Measurements from ENCODE around the gene CLCN2.

Gene CLCN2

GRCh38 chr3:184358921-184359350 is 2.5 kb downstream of the CLCN2 start:
- DNase-seq: no peak

GRCh38 chr3:184358124-184358767 is 3.2 kb downstream of the CLCN2 start:
- no peak for DNase-seq

DNA sequence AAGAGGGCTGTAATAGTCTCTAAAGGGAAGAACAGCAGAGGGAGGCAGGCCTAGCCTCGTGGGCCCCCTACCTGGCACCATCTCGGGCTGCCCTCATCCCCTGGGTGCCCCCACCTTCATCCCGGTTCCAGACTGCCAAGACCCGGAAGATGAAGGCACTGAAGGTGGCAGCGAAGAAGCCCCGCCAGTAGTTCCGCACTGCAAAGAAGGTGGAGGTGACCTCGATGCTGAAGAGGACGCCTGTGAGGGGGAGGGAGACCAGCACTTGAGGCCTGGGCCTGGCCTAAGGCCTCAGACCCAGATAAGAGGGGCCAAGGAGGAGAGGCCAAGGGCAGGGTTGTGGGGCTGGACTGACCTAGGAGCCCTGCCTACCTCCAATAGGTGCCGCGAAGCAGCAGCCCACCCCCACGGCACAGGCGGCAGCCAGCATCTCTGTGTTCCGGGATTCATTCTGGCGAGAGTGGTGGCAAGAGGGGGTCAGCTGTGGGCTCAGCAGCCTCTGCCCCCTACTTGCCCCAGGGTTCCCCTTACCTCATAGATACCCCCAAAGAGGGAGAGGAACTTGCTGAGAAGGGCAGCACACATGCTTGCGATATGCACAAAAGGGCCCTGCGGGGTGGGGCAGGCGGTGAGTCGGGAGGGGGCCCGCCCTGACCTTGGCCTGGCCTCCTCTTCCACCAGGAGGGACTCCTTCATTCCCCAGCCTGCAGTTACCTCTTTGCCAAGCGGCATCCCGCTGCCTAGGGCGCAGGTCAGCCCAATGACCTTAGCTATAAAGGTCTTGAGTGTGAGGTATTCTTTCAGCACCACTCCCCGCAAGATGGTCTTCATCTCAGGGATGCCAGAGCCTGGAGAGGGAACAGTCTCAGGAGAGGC is 3.9 kb downstream of the CLCN2 start:
- DNase-seq: no peak

DNA sequence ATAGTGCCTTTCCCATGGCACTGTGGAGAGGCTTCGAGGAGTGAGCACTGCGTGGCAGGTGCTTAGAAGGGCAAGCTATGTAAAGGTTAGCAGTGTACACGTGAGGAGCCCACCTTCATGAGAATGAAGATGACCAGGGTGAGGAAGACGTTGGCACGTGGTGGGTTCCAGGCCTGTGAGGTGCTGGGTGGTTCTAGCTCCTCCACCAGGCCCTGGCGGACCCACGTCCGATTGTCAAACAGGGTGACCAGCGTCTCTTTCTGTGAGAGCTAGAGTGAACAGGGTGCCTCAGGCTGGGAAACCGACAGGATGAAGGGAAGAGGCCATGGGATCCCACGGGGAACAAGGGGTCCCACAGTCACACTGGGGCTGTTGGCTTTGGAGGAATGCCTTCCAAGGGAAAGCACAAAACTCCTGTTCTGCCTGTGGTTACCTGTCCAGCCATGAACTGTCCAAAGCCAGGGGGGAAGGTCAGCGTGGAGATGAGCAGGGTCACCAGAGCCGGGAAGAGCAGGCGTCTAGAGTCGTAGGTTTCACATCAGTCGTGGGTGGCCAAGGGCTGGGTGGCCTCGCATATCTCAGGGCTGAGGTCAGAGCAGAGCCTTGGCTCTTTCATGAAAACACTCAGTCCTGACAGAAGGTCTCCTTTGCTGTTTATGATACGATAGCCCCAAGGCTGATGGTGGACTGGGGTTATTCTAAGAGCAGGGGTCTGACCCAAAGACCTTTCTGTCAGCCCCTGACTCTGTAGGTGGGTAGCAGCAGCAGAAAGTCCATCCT is 6.0 kb downstream of the CLCN2 start:
- no peak for DNase-seq

- no peak for DNase-seq
Measured at GRCh38 chr3:184354754-184355153, 6.7 kb downstream of the CLCN2 start.

- no peak for DNase-seq
Measured at GRCh38 chr3:184354121-184354728, 7.2 kb downstream of the CLCN2 start.

DNA sequence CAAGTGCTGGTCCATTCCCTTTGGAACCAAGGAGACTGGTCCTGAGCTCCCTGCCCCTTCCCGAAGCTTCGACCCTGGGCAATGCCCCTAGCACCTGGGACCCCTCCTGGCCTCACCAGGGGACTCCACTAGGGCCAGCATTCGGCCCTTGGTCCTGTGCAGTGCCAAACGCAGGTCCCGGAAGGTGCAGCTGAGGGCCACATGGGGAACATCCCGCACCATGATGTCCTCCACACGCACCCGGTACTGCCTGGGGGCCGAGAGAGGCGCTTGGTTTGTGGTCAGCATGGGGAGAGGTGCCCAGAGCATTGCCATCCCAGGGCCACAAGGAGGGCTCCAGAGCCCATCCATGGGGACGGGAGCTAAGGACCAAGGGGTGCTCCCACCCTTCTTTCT is 7.9 kb downstream of the CLCN2 start:
- DNase-seq: no peak

GRCh38 chr3:184352897-184353545 is 8.4 kb downstream of the CLCN2 start:
- DNase-seq: no peak

GRCh38 chr3:184352149-184352785 is 9.1 kb downstream of the CLCN2 start:
- DNase-seq: no peak

GRCh38 chr3:184351511-184352148 is 9.8 kb downstream of the CLCN2 start:
- no peak for DNase-seq

DNA sequence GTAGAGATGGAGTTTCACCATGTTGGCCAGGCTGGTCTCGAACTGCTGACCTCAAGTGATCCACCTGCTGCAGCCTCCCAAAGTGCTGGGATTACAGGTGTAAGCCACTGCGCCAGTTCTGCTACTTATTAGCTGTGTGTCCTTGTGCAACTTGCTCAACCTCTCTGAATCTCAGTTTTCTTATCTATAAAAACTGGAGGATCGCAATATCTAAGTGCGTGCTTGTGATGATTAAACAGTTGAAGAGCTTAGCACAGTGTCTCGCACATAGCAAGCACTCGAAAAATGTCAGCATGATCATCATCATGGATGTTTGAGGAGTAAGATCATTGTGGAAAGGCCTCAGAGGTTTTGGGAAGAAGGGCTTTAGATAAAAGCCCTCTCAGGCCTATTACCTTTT is 10.8 kb downstream of the CLCN2 start:
- no peak for DNase-seq

DNA sequence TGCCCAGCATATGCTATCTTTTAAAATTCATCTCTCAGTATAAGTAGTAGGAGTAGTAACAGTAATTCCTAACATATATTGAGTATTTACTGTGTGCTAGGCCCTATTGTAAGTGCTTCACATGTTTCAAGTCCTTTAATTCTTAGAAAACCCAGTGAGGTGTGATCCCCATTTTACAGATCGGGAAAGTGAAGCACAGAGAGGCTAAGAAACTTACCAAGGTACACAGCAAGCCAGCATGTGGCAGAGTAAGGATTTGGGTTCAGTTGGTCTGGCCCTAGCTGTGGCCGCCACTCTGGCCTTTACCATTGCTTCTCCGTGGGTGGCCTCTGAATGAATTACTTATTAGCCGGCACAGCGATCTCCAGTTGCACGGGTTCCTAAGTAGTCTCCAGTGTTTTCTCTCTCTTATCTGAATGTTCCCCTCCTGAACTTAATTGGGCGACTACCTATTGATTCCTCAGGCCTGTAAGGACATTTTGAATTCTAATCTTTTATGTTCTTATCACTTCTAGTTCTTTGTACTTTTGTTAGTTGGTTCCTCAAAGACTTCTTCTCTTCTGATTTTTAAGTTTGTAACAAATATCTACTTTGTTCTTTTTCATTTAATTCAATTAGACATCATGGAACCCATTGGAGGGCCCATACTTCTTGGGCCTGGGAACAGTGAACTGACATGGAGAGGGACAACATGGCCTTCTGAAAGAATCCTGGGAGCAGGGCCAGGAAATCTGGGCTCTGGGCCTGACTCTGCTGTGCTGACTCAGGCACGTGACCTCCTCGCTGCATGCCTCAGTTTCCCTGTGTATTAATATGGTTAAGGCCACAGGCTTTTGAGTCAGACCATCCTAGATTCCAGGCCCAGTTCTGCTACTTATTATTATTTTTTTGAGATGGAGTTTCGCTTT is 11.6 kb downstream of the CLCN2 start:
- DNase-seq: no peak

- no peak for DNase-seq
Measured at GRCh38 chr3:184348057-184348382, 13.4 kb downstream of the CLCN2 start.

- DNase-seq: no peak
Measured at GRCh38 chr3:184347321-184348056, 13.9 kb downstream of the CLCN2 start.

DNA sequence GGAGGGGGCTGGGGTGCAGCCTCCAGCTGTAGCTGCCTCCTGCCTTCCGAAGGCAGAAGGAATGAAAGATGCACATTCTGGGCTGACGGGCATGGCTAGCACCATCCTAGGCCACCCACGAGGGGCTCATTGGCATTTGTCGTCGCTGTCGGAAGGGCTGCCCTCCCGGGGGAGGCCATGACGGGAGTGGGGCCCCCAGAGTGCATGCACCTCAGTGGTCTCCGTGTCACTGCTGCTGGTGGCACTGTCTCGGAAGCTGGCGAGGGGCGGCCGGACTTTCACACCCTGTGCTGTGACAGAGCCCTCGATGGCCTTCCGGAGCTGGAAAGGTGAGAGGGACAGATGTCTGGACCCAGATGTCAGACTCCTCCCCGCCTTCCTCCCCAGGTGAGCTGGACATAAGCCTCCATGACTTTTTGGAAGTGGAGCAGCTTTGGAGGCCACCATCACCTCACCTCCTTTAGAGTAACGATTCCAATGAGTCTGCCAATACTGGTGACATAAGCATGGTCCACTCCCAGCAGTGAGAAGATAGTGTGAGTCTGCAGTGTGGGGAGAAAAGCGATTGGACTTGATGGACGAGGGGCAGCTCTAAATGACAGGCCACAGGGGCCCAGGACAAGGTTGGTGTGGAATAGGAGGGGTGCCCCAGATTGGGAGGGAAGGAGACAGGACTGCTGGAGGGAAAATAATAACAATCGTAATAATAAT is 14.8 kb downstream of the CLCN2 start:
- DNase-seq: no peak

- peak; percentile 71 for DNase-seq
Measured at GRCh38 chr3:184345317-184346144, 15.9 kb downstream of the CLCN2 start.

DNA sequence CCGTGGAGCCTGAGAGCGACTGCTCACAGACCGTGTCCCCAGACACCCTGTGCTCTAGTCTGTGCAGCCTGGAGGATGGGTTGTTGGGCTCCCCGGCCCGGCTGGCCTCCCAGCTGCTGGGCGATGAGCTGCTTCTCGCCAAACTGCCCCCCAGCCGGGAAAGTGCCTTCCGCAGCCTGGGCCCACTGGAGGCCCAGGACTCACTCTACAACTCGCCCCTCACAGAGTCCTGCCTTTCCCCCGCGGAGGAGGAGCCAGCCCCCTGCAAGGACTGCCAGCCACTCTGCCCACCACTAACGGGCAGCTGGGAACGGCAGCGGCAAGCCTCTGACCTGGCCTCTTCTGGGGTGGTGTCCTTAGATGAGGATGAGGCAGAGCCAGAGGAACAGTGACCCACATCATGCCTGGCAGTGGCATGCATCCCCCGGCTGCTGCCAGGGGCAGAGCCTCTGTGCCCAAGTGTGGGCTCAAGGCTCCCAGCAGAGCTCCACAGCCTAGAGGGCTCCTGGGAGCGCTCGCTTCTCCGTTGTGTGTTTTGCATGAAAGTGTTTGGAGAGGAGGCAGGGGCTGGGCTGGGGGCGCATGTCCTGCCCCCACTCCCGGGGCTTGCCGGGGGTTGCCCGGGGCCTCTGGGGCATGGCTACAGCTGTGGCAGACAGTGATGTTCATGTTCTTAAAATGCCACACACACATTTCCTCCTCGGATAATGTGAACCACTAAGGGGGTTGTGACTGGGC is 16.7 kb downstream of the CLCN2 start:
- no peak for DNase-seq
